SK-N-SH treated with all-trans-retinoic acid at 6 μM for 48 hours (cell line): Measurements from ENCODE around the gene TCP11L2.

ENCODE experiments used
- ATAC-seq: fragments of 200-7000 bp; cut with Tn5 transposase; 3 replicates; pipeline ENCODE4 v1.9.1; 2020; ENCODE audit warnings: mild to moderate bottlenecking, moderate library complexity
- BACH2 ChIP-seq: fragments of 250-450 bp; sonication (Bioruptor Pico); IDR thresholded peaks from 2 replicates; pipeline ENCODE4 v1.9.0; 2021; ENCODE audit warnings: mild to moderate bottlenecking, borderline replicate concordance
- ESRRG ChIP-seq: fragments of 250-450 bp; sonication (Bioruptor Pico); IDR thresholded peaks from 2 replicates; pipeline ENCODE4 v1.6.1; 2021; ENCODE audit warnings: mild to moderate bottlenecking
- GLIS3 ChIP-seq: fragments of 250-450 bp; sonication (Bioruptor Pico); IDR thresholded peaks from 2 replicates; pipeline ENCODE4 v1.5.0; 2020; ENCODE audit warnings: mild to moderate bottlenecking, moderate library complexity
- ISL1 ChIP-seq: fragments of 250-450 bp; sonication (Bioruptor Pico); IDR thresholded peaks from 2 replicates; pipeline ENCODE4 v2.1.2; 2022; ENCODE audit warnings: mild to moderate bottlenecking, moderate library complexity
- OSR1 ChIP-seq: fragments of 250-450 bp; sonication (Bioruptor Pico); IDR thresholded peaks from 2 replicates; pipeline ENCODE4 v1.8.0; 2022; ENCODE audit warnings: moderate library complexity, mild to moderate bottlenecking, inconsistent platforms
- PATZ1 ChIP-seq: fragments of 250-450 bp; sonication (Bioruptor Pico); IDR thresholded peaks from 2 replicates; pipeline ENCODE4 v1.8.0; 2020; ENCODE audit warnings: mild to moderate bottlenecking, moderate library complexity, borderline replicate concordance
- PPARA ChIP-seq: fragments of 250-450 bp; sonication (Bioruptor Pico); IDR thresholded peaks from 2 replicates; pipeline ENCODE4 v1.5.0; 2020; ENCODE audit warnings: mild to moderate bottlenecking, borderline replicate concordance
- RARB ChIP-seq: fragments of 250-450 bp; sonication (Bioruptor Pico); IDR thresholded peaks from 2 replicates; pipeline ENCODE4 v1.8.0; 2021; ENCODE audit warnings: mild to moderate bottlenecking, moderate library complexity
- SNAI2 ChIP-seq: fragments of 250-450 bp; sonication (Bioruptor Pico); IDR thresholded peaks from 2 replicates; pipeline ENCODE4 v1.5.0; 2020; ENCODE audit warnings: mild to moderate bottlenecking, moderate library complexity
- TOX ChIP-seq: fragments of 250-450 bp; sonication (Bioruptor Pico); IDR thresholded peaks from 2 replicates; pipeline ENCODE4 v1.8.0; 2021; ENCODE audit warnings: mild to moderate bottlenecking, moderate library complexity, borderline replicate concordance
- ZC3H10 ChIP-seq: fragments of 250-450 bp; sonication (Bioruptor Pico); IDR thresholded peaks from 2 replicates; pipeline ENCODE4 v1.5.1; 2021; ENCODE audit warnings: mild to moderate bottlenecking, moderate library complexity
- ZFP3 ChIP-seq: fragments of 250-450 bp; sonication (Bioruptor Pico); IDR thresholded peaks from 2 replicates; pipeline ENCODE4 v1.5.0; 2020; ENCODE audit warnings: mild to moderate bottlenecking, moderate library complexity
- ZFP30 ChIP-seq: fragments of 450-650 bp; formaldehyde crosslinking; IDR thresholded peaks from 2 replicates; pipeline ENCODE4 v1.5.0; 2022; ENCODE audit warnings: mild to moderate bottlenecking, moderate library complexity
- ZNF565 ChIP-seq: fragments of 450-650 bp; formaldehyde crosslinking; conservative IDR thresholded peaks from 2 replicates; pipeline ENCODE4 v1.5.0; 2020; ENCODE audit warnings: low read depth, mild to moderate bottlenecking, moderate library complexity
- ZNF70 ChIP-seq: fragments of 450-650 bp; formaldehyde crosslinking; IDR thresholded peaks from 2 replicates; pipeline ENCODE4 v1.5.0; 2020; ENCODE audit warnings: mild to moderate bottlenecking, moderate library complexity
- ZNF8 ChIP-seq: fragments of 450-650 bp; formaldehyde crosslinking; IDR thresholded peaks from 2 replicates; pipeline ENCODE4 v1.5.0; 2020; ENCODE audit warnings: mild to moderate bottlenecking, moderate library complexity
- TF ChIP-seq, protein P1 (sequence below): fragments of 250-450 bp; sonication (Bioruptor Pico); IDR thresholded peaks from 2 replicates; pipeline ENCODE4 v1.8.0; 2021; ENCODE audit warnings: low read depth, mild to moderate bottlenecking, moderate library complexity, borderline replicate concordance
- TF ChIP-seq, protein P2 (sequence below): fragments of 250-450 bp; sonication (Bioruptor Pico); IDR thresholded peaks from 2 replicates; pipeline ENCODE4 v1.5.1; 2020; ENCODE audit warnings: low read depth, mild to moderate bottlenecking, moderate library complexity

TCP11L2 gene

DNA sequence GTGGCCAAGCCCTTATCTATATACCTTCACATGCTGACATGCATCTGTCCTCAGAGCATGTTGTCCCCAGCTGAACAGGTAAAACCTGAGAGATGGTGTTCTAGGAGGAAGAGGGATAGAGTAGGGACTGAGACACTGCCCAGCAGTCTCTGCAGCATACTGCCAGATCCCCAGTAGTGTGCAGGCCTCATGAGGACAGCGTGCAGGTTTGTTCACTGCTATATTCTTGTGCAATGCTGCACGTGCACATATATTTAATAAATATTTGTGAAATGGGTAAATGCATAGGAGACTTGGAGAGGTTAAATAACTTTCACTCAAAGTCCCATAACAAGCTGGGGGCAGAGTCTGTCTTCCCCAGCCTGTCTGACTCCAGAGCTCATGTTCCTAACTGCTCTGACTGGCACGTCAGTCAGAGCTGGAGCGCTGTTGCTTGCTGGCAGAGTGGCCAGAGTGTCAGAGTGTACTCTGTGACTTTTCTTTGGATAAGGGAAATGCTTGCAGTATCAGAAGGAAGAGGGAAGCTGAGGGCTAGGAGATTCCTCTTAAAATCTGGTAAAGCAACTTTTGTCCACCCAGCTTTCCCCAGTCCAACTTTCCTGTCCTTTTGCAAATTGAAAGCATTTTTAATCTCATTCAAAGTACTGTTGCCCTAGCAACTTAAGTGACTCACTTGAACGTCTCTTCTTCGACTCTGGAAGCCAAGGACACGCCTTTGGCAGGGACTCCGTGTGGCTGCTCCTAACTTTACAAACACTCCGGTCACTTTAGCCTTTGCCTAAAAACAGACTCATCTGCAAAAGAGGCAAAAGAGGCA is 40.1 kb downstream of the TCP11L2 start:
- TF ChIP-seq GLIS3 (CRISPR knock-in tag): no peak
- peak; percentile 88 for ATAC-seq

GRCh38 chr12:106343214-106343528 is 40.6 kb downstream of the TCP11L2 start:
- TF ChIP-seq ZFP3 (CRISPR knock-in tag) (no peak), OSR1 (no peak), ZNF70 (peak; percentile 90), TOX (CRISPR knock-in tag) (no peak)
- TF ChIP-seq, protein P1, sequence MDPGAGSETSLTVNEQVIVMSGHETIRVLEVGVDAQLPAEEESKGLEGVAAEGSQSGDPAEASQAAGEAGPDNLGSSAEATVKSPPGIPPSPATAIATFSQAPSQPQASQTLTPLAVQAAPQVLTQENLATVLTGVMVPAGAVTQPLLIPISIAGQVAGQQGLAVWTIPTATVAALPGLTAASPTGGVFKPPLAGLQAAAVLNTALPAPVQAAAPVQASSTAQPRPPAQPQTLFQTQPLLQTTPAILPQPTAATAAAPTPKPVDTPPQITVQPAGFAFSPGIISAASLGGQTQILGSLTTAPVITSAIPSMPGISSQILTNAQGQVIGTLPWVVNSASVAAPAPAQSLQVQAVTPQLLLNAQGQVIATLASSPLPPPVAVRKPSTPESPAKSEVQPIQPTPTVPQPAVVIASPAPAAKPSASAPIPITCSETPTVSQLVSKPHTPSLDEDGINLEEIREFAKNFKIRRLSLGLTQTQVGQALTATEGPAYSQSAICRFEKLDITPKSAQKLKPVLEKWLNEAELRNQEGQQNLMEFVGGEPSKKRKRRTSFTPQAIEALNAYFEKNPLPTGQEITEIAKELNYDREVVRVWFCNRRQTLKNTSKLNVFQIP: no peak
- peak; percentile 40 for ATAC-seq

GRCh38 chr12:106344131-106344530 is 41.6 kb downstream of the TCP11L2 start:
- TF ChIP-seq ISL1 (CRISPR knock-in tag) (no peak), OSR1 (no peak), BACH2 (CRISPR knock-in tag) (no peak), ZNF8 (no peak), RARB (no peak), PATZ1 (CRISPR knock-in tag) (no peak), ZNF565 (no peak), TOX (CRISPR knock-in tag) (no peak), ZNF70 (no peak), SNAI2 (CRISPR knock-in tag) (no peak), ESRRG (CRISPR knock-in tag) (no peak), ZC3H10 (CRISPR knock-in tag) (no peak), PPARA (CRISPR knock-in tag) (no peak)
- TF ChIP-seq, protein P1: no peak
- ATAC-seq: no peak

DNA sequence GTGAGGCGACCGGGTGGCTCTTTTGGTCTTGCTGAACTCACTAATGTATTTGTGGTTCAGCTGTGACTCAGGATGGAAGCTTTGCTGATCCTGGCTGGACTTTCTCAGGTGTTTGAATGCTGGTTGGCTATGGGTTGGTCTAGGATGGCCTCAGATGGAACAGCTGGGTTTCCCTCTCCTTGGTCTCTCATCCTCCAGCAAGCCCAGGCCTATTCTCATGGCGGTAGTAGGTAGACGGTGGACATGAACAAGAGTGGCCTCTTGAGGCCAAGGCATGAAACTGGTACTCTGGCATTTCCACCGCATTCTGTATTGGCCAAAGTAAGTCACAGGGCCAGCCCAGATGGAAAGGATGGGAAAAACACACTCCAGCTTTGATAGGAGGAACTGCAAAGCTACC is 43.2 kb downstream of the TCP11L2 start:
- peak; percentile 67 for ATAC-seq

DNA sequence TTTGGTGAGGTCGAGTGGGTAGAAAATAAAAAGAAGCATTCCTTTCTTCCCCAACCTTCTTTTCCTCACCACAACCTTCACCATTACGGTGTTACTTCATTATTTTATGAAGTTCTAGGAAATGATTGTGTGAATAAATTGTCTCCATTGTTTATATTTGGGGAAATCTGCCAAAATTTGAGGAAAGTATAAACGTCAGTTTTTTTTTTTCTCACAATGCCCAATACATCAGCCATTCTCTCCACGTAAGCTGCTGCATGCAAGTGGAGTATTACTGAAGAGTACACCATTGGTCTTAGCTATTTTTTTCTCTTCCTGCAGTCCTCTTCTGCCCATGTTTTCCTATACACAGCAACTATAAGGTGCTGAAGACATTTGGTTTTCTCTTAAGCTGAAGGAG is 45.9 kb downstream of the TCP11L2 start:
- ATAC-seq: no peak
- no peak for TF ChIP-seq ZNF565
- no peak for TF ChIP-seq BACH2 (CRISPR knock-in tag)
- TF ChIP-seq ZNF8: no peak
- TF ChIP-seq, protein P1: no peak
- TF ChIP-seq GLIS3 (CRISPR knock-in tag): no peak
- no peak for TF ChIP-seq RARB
- TF ChIP-seq, protein P2, sequence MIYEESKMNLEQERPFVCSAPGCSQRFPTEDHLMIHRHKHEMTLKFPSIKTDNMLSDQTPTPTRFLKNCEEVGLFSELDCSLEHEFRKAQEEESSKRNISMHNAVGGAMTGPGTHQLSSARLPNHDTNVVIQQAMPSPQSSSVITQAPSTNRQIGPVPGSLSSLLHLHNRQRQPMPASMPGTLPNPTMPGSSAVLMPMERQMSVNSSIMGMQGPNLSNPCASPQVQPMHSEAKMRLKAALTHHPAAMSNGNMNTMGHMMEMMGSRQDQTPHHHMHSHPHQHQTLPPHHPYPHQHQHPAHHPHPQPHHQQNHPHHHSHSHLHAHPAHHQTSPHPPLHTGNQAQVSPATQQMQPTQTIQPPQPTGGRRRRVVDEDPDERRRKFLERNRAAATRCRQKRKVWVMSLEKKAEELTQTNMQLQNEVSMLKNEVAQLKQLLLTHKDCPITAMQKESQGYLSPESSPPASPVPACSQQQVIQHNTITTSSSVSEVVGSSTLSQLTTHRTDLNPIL (CRISPR knock-in tag): no peak
- no peak for TF ChIP-seq ZFP30 (CRISPR knock-in tag)
- no peak for TF ChIP-seq ZFP3 (CRISPR knock-in tag)
- TF ChIP-seq ISL1 (CRISPR knock-in tag): no peak

More for the DNA sequence above, 43.2 kb downstream of the TCP11L2 start:
- no peak for TF ChIP-seq RARB
- TF ChIP-seq PATZ1 (CRISPR knock-in tag): no peak
- no peak for TF ChIP-seq BACH2 (CRISPR knock-in tag)
- TF ChIP-seq, all 23 proteins: peak for 0
